H1 (cell line): ENCODE measurements around the gene TCF7L1. TPM values are rescaled to one million over a fixed set of nuclear protein-coding genes. Genes with fewer than 3 reads are reported as not detected.

Source experiments
- CTCF ChIA-PET: fragments of 300-600 bp; sonication (Branson Sonifier 250); formaldehyde crosslinking; loops from one replicate; lab custom pipeline; 2021; ENCODE audit not compliant: partially characterized antibody; lab: Charles Lee
- POLR2A ChIA-PET: fragments of 300-600 bp; sonication (Branson Sonifier 250); formaldehyde crosslinking; loops from one replicate; lab custom pipeline; 2021; ENCODE audit warnings: inconsistent platforms; ENCODE audit not compliant: partially characterized antibody; lab: Charles Lee
- DNase-seq, 2 experiments: peaks; one replicate each; pipeline versions ENCODE4 v3.0.0 to v3.0.0-alpha.2; 2010 to 2022; ENCODE audit warnings: low spot score in 2 of 2, low read depth in 1 of 2, mixed read lengths in 1 of 2
- FAIRE-seq: peaks from 2 replicates; lab custom pipeline; 2011; peaks lifted over from hg19 to GRCh38; lab: Jason Lieb, UNC
- H2AFZ ChIP-seq: 2 replicates; pipeline ENCODE4 v1.8.1; 2012; ENCODE audit warnings: low read length, inconsistent platforms
- H2AK5ac ChIP-seq: 2 replicates; pipeline ENCODE4 v1.6.1; 2013; ENCODE audit warnings: low read depth, low read length
- H2BK120ac ChIP-seq: replicated peaks from 2 replicates; pipeline ENCODE3; 2013; ENCODE audit warnings: low read depth, low read length, inconsistent platforms
- H2BK12ac ChIP-seq: 2 replicates; pipeline ENCODE4 v1.6.1; 2013; ENCODE audit warnings: low read depth, low read length
- H2BK15ac ChIP-seq: 2 replicates; pipeline ENCODE4 v1.6.1; 2013; ENCODE audit warnings: low read length
- H2BK20ac ChIP-seq: 2 replicates; pipeline ENCODE4 v1.6.1; 2013; ENCODE audit warnings: low read length
- H2BK5ac ChIP-seq: 2 replicates; pipeline ENCODE4 v1.6.1; 2013; ENCODE audit warnings: low read depth, low read length
- H3K14ac ChIP-seq: 2 replicates; pipeline ENCODE4 v1.6.1; 2013; ENCODE audit warnings: inconsistent platforms; ENCODE audit not compliant: insufficient read length
- H3K18ac ChIP-seq: 2 replicates; pipeline ENCODE4 v1.6.1; 2013; ENCODE audit warnings: low read length; ENCODE audit errors: extremely low read depth
- H3K23ac ChIP-seq: 2 replicates; pipeline ENCODE4 v1.6.1; 2013; ENCODE audit warnings: inconsistent platforms; ENCODE audit not compliant: insufficient read length
- H3K23me2 ChIP-seq: 2 replicates; pipeline ENCODE4 v1.6.1; 2013; ENCODE audit warnings: low read depth, low read length
- H3K27ac ChIP-seq: 2 replicates; pipeline ENCODE4 v1.6.1; 2011; ENCODE audit warnings: low read depth, low read length, inconsistent platforms
- H3K27me3 ChIP-seq, 4 experiments: replicated peaks in 1 of 4; 1 replicate in 1 of 4; 2 replicates in 3 of 4; pipeline versions ENCODE4 v1.6.1 to v1.8.1; 2011 to 2013; ENCODE audit warnings: low read length in 3 of 4, mild to moderate bottlenecking in 3 of 4, inconsistent platforms in 2 of 4, mixed read lengths in 2 of 4, moderate library complexity in 1 of 4; ENCODE audit not compliant: control insufficient read depth in 3 of 4, insufficient read depth in 3 of 4; ENCODE audit errors: extremely low read depth in 1 of 4
- H3K36me3 ChIP-seq, 4 experiments: 2 replicates each; pipeline versions ENCODE4 v1.6.1 to v1.8.1; 2011 to 2013; ENCODE audit warnings: mild to moderate bottlenecking in 4 of 4, low read length in 3 of 4, moderate library complexity in 2 of 4, control low read depth in 1 of 4, inconsistent platforms in 1 of 4; ENCODE audit not compliant: insufficient read depth in 4 of 4, control insufficient read depth in 2 of 4
- H3K4ac ChIP-seq: replicated peaks from 2 replicates; pipeline ENCODE3; 2013; ENCODE audit warnings: low read length, low read depth, mixed read lengths, inconsistent platforms; ENCODE audit not compliant: insufficient read length
- H3K4me1 ChIP-seq, 4 experiments: replicated peaks in 1 of 4; 1 replicate in 1 of 4; 2 replicates in 3 of 4; pipeline versions ENCODE4 v1.6.1 to v1.8.1; 2011 to 2013; ENCODE audit warnings: low read length in 3 of 4, inconsistent platforms in 2 of 4, mixed read lengths in 1 of 4; ENCODE audit not compliant: insufficient read depth in 4 of 4, control insufficient read depth in 3 of 4
- H3K4me2 ChIP-seq, 2 experiments: 2 replicates each; pipeline versions ENCODE4 v1.6.1 to v1.8.1; 2011 to 2013; ENCODE audit warnings: low read depth in 2 of 2, low read length in 2 of 2, control low read depth in 1 of 2, inconsistent platforms in 1 of 2, mild to moderate bottlenecking in 1 of 2; ENCODE audit not compliant: insufficient read depth in 1 of 2
- H3K4me3 ChIP-seq, 4 experiments: fragments of 200-600, 300-600 bp in 1 of 4; sonication (generic), shearing (Covaris generic), sonication (Bioruptor Twin) in 1 of 4; 2 replicates each; pipeline versions ENCODE4 v1.5.1 to v1.8.1; 2011 to 2016; ENCODE audit warnings: low read length in 4 of 4, low read depth in 3 of 4, control low read depth in 2 of 4, inconsistent platforms in 2 of 4, mild to moderate bottlenecking in 2 of 4, mixed read lengths in 1 of 4, moderate library complexity in 1 of 4; ENCODE audit not compliant: insufficient read depth in 2 of 4; ENCODE audit errors: extremely low read depth in 1 of 4
- H3K56ac ChIP-seq: replicated peaks from 2 replicates; pipeline ENCODE3; 2013; ENCODE audit warnings: low read depth, mild to moderate bottlenecking, mixed read lengths, low read length, inconsistent platforms; ENCODE audit not compliant: insufficient read length
- H3K79me1 ChIP-seq: 2 replicates; pipeline ENCODE4 v1.6.1; 2013; ENCODE audit warnings: low read depth, low read length, control low read depth
- H3K79me2 ChIP-seq, 2 experiments: 2 replicates each; pipeline versions ENCODE4 v1.6.1 to v1.8.1; 2012 to 2013; ENCODE audit warnings: low read length in 2 of 2, mild to moderate bottlenecking in 2 of 2, inconsistent platforms in 1 of 2; ENCODE audit not compliant: insufficient read depth in 2 of 2, control insufficient read depth in 1 of 2
- H3K9ac ChIP-seq, 4 experiments: replicated peaks in 1 of 4; 1 replicate in 1 of 4; 2 replicates in 3 of 4; pipeline versions ENCODE4 v1.6.1 to v1.8.1; 2011 to 2013; ENCODE audit warnings: low read depth in 3 of 4, low read length in 3 of 4, control low read depth in 2 of 4, mild to moderate bottlenecking in 2 of 4, moderate library complexity in 2 of 4, inconsistent platforms in 1 of 4; ENCODE audit errors: extremely low read depth in 1 of 4
- H3K9me3 ChIP-seq, 2 experiments: 2 replicates each; pipeline versions ENCODE4 v1.6.1 to v1.8.1; 2012 to 2013; ENCODE audit warnings: mild to moderate bottlenecking in 2 of 2, moderate library complexity in 2 of 2, control low read depth in 1 of 2, inconsistent platforms in 1 of 2, low read depth in 1 of 2, low read length in 1 of 2, mixed read lengths in 1 of 2; ENCODE audit not compliant: insufficient read depth in 2 of 2
- H4K20me1 ChIP-seq, 2 experiments: replicated peaks in 1 of 2; 2 replicates each; pipeline versions ENCODE3 to v1.8.1; 2011 to 2013; ENCODE audit warnings: inconsistent platforms in 2 of 2, low read length in 2 of 2, mild to moderate bottlenecking in 1 of 2; ENCODE audit not compliant: insufficient read depth in 2 of 2, control insufficient read depth in 1 of 2
- H4K5ac ChIP-seq: 2 replicates; pipeline ENCODE4 v1.6.1; 2013; ENCODE audit warnings: low read length, low read depth, mixed read lengths, inconsistent platforms; ENCODE audit not compliant: insufficient read length
- H4K8ac ChIP-seq: 2 replicates; pipeline ENCODE4 v1.8.0; 2013; ENCODE audit warnings: mild to moderate bottlenecking, moderate library complexity, low read length, inconsistent platforms; ENCODE audit not compliant: insufficient read depth; ENCODE audit errors: extremely low read depth
- H4K91ac ChIP-seq: replicated peaks from 2 replicates; pipeline ENCODE3; 2013; ENCODE audit warnings: low read length, mixed read lengths, inconsistent platforms; ENCODE audit not compliant: insufficient read length
- CHD2 ChIP-seq: IDR thresholded peaks from 2 replicates; pipeline ENCODE4 v1.6.1; 2012; ENCODE audit warnings: low read length, improper control_type of control experiment
- RNF2 ChIP-seq: fragments of 200-900, 300-1000 bp; sonication (generic); IDR thresholded peaks from 2 replicates; pipeline ENCODE4 v1.7.1; 2016; ENCODE audit warnings: borderline replicate concordance, low read depth, mild to moderate bottlenecking, antibody characterized with exemption, low read length; ENCODE audit not compliant: poor library complexity, severe bottlenecking; ENCODE audit errors: missing control alignments
- RXRA ChIP-seq: IDR thresholded peaks from 2 replicates; pipeline ENCODE4 v1.6.1; 2011; ENCODE audit warnings: low read depth, mild to moderate bottlenecking, low read length, moderate library complexity; ENCODE audit not compliant: insufficient read depth
- WGBS, 2 experiments: shearing (Covaris generic) in 1 of 2; methylation state at CpG; one replicate each; pipeline versions ENCODE4 v1.1.6 to v1.1.7; 2013 to 2015; ENCODE audit warnings: low lambda C conversion rate in 2 of 2, mixed read lengths in 2 of 2, inconsistent platforms in 1 of 2, low coverage in 1 of 2, missing lambda C conversion rate in 1 of 2; ENCODE audit not compliant: insufficient replicate concordance in 2 of 2, insufficient coverage in 1 of 2, insufficient read length in 1 of 2; ENCODE audit errors: extremely low coverage in 1 of 2, missing lambda C conversion rate in 1 of 2; 5-methylcytosine and 5-hydroxymethylcytosine counted together
- polyA plus RNA-seq, 7 experiments: library from polyadenylated mRNA; depleted of rRNA in 3 of 7; stranded (reverse) in 5 of 7; unstranded in 2 of 7; fragments of >200 nt in 5 of 7; fragments of 200-250 nt in 2 of 7; gene quantifications; 1 replicate in 5 of 7; 2 replicates in 1 of 7; 4 replicates in 1 of 7; pipeline versions ENCODE4 v1.2.1 to v1.2.3, GENCODE V29; 2011 to 2013; ENCODE audit warnings: missing spikeins in 2 of 7, mixed read lengths in 2 of 7
- total RNA-seq: library from RNA; stranded (reverse); fragmentation: NEBNext Ultra II Directional; extraction: Animal tissue kit (Norgen Biotek cat#: 25700); gene quantifications from 2 replicates; pipeline ENCODE4 v1.2.1, GENCODE V29; 2021

Gene TCF7L1
- total and polyA plus RNA-seq, 2 of the 8 experiments (the other 6 are each of a cell fraction or from before 2014, with no cell fraction given): 27.5 to 108 TPM

- no peaks in the 10 kb centered on the region for H3K9me3 ChIP-seq
- no peak overlapping the region; a peak in 1 of 8 replicates for H3K4me3 ChIP-seq
- peaks cover 5% of the 10 kb centered on the region; the same call in 1 of the 2 replicates for H3K23me2 ChIP-seq
- H3K4me1 ChIP-seq: peaks cover 42 to 68% (median 51%) of the 10 kb centered on the region in 4 experiments
- H3K9ac ChIP-seq: no peak overlapping the region
- TF ChIP-seq CHD2: no peak
- TF ChIP-seq RNF2: no peak
- TF ChIP-seq RXRA: 0 out of 2 replicates have a peak, but pooled peaks have one; percentile 9
- TF ChIP-seq, all 59 proteins: peak for 1
- Histone ChIP-seq H3K56ac (no peak overlapping the region), H2BK120ac (no peak overlapping the region), H3K14ac (no peak overlapping the region), H3K4me2 (peak overlapping the region in 1 of 2 experiments; percentile 44; a peak in 3 of 4 replicates), H3K27me3 (no peaks in the 10 kb centered on the region), H2BK15ac (0 out of 2 replicates have a peak overlapping the region, but pooled peaks have one; percentile 40), H3K27ac (peak overlapping the region; percentile 66; the same call in 1 of the 2 replicates), H2BK12ac (0 out of 2 replicates have a peak overlapping the region, but pooled peaks have one; percentile 88), H2BK20ac (peak overlapping the region; percentile 62; the same call in 1 of the 2 replicates), H2BK5ac (peak overlapping the region; percentile 76; the same call in 1 of the 2 replicates), H3K36me3 (no peaks in the 10 kb centered on the region; a peak in 1 of 8 replicates), H3K18ac (no peak overlapping the region), H4K91ac (no peak overlapping the region), H4K5ac (no peak overlapping the region), H3K4ac (no peak overlapping the region), H4K20me1 (peaks cover 3 to 19% of the 10 kb centered on the region in 2 experiments), H2AFZ (no peak overlapping the region), H3K79me1 (peaks cover 15% of the 10 kb centered on the region), H2AK5ac (no peak overlapping the region), H3K23ac (no peak overlapping the region), H3K79me2 (peaks cover 0 to 77% of the 10 kb centered on the region in 2 experiments; a peak in 3 of 4 replicates), H4K8ac (no peak overlapping the region)
- CTCF ChIA-PET: interaction anchor here (0.7 to 5.4 kb wide), 12 partner anchors 12 to 168 kb away, joined by 3 to 22 read pairs (median 3); no protein-coding TSS in a partner anchor
- POLR2A ChIA-PET: interaction anchor here (0.5 to 1.3 kb wide), 9 partner anchors 8 to 234 kb away, joined by 3 to 7 read pairs (median 3); partner anchors contain the start of gene TCF7L1
- DNase-seq (no peak), FAIRE-seq (no peak)
- 91% methylated on average over 2 of the region's 2 CpGs; no CpG with 5 or more reads in 1 of the 2 experiments for WGBS, 2 experiments
Observed at GRCh38 chr2:85234868-85235267, 101.7 kb downstream of the TCF7L1 start.
